Measurements from ENCODE around the gene CCDC71.

- TF ChIP-seq GATA3 (IDR thresholded peaks at IDR 0.05; ENCODE audit: low read depth, low read length) (no peak), GATA2 (IDR thresholded peaks at IDR 0.05; ENCODE audit: low read depth, low read length) (no peak)
Measured at GRCh38 chr3:49161197-49161596, 4.9 kb downstream of the CCDC71 start.
